ENCODE measurements around the gene HBS1L. TPM values are rescaled to one million over a fixed set of nuclear protein-coding genes. Genes with fewer than 3 reads are reported as not detected.

HBS1L gene
- total and polyA plus RNA-seq, 2 of the 4 experiments (the other 2 are of a cell fraction) = 45.1 to 120 TPM

DNA sequence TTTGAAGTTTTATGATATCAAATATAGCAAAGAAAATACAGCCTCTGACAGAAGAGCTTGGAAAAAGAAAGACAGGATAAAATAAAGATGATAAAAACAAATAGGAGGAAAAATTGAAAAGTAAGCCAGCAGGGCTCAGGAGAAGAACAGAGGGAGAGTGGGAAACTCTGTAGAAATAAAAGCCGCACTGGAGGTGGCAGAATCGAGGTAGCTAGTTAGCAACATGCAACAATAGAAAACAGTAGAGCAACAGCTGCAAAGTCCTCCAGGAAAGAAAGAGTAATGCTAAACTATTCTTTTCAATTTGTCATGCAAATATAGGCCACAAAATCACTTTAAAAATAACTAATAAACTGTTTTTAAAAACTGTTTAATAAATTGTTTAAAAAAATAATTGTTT lies 28.8 kb downstream of the HBS1L start:
- no peak overlapping the region for H2AK5ac ChIP-seq (ENCODE audit: low read depth, low read length)
- H4K91ac ChIP-seq (ENCODE audit: insufficient read depth, low read depth, low read length) = no peak overlapping the region
- TF ChIP-seq, protein P1, sequence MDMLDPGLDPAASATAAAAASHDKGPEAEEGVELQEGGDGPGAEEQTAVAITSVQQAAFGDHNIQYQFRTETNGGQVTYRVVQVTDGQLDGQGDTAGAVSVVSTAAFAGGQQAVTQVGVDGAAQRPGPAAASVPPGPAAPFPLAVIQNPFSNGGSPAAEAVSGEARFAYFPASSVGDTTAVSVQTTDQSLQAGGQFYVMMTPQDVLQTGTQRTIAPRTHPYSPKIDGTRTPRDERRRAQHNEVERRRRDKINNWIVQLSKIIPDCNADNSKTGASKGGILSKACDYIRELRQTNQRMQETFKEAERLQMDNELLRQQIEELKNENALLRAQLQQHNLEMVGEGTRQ (IDR thresholded peaks at IDR 0.05; ENCODE audit: low read depth, low read length) = no peak
- TF ChIP-seq FOS (IDR thresholded peaks at IDR 0.05; ENCODE audit: low read depth, low read length) (no peak), RAD21 (IDR thresholded peaks at IDR 0.05; ENCODE audit: low read length) (no peak), BHLHE40 (IDR thresholded peaks at IDR 0.05; ENCODE audit: low read depth, low read length) (no peak), SMC3 (IDR thresholded peaks at IDR 0.05; ENCODE audit: low read depth, low read length) (no peak), CHD1 (IDR thresholded peaks at IDR 0.05; ENCODE audit: low read depth, low read length) (no peak), POLR2A (IDR thresholded peaks at IDR 0.05; ENCODE audit: low read depth, low read length) (no peak), MXI1 (IDR thresholded peaks at IDR 0.05; ENCODE audit: borderline replicate concordance, low read depth, low read length) (no peak), MAZ (IDR thresholded peaks at IDR 0.05; ENCODE audit: borderline replicate concordance, low read depth, low read length) (no peak), RCOR1 (IDR thresholded peaks at IDR 0.05; ENCODE audit: insufficient replicate concordance, low read length) (no peak), MAFK (IDR thresholded peaks at IDR 0.05; ENCODE audit: low read depth, low read length) (no peak), RFX5 (IDR thresholded peaks at IDR 0.05; ENCODE audit: low read depth, low read length) (no peak), CEBPB (IDR thresholded peaks at IDR 0.05; ENCODE audit: low read depth, low read length) (no peak), NFE2L2 (IDR thresholded peaks at IDR 0.05; ENCODE audit: low read depth, low read length) (no peak)
- TF ChIP-seq, protein P2, sequence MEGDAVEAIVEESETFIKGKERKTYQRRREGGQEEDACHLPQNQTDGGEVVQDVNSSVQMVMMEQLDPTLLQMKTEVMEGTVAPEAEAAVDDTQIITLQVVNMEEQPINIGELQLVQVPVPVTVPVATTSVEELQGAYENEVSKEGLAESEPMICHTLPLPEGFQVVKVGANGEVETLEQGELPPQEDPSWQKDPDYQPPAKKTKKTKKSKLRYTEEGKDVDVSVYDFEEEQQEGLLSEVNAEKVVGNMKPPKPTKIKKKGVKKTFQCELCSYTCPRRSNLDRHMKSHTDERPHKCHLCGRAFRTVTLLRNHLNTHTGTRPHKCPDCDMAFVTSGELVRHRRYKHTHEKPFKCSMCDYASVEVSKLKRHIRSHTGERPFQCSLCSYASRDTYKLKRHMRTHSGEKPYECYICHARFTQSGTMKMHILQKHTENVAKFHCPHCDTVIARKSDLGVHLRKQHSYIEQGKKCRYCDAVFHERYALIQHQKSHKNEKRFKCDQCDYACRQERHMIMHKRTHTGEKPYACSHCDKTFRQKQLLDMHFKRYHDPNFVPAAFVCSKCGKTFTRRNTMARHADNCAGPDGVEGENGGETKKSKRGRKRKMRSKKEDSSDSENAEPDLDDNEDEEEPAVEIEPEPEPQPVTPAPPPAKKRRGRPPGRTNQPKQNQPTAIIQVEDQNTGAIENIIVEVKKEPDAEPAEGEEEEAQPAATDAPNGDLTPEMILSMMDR (conservative IDR thresholded peaks at IDR 0.05; ENCODE audit: low read depth, low read length) = no peak
- TF ChIP-seq, protein P3, sequence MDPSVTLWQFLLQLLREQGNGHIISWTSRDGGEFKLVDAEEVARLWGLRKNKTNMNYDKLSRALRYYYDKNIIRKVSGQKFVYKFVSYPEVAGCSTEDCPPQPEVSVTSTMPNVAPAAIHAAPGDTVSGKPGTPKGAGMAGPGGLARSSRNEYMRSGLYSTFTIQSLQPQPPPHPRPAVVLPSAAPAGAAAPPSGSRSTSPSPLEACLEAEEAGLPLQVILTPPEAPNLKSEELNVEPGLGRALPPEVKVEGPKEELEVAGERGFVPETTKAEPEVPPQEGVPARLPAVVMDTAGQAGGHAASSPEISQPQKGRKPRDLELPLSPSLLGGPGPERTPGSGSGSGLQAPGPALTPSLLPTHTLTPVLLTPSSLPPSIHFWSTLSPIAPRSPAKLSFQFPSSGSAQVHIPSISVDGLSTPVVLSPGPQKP (IDR thresholded peaks at IDR 0.05; ENCODE audit: borderline replicate concordance, low read depth, low read length) = no peak
- no peak overlapping the region for H3K4me2 ChIP-seq (ENCODE audit: low read depth, low read length)
- no peak overlapping the region for H2BK20ac ChIP-seq (ENCODE audit: low read depth, low read length)
- no TSS peak for BruUV-seq (replicated peaks)
- H3K4me3 ChIP-seq (ENCODE audit: insufficient read depth, low read depth, low read length) = no peak overlapping the region
- H3K23ac ChIP-seq (ENCODE audit: low read depth, low read length) = no peak overlapping the region
- ATAC-seq (ENCODE audit: low read depth) (no peak), DNase-seq (no peak)
- CTCF ChIA-PET = no interaction called here
- POLR2A ChIA-PET (ENCODE audit: unreplicated experiment) = no interaction called here
- H2BK15ac ChIP-seq (ENCODE audit: low read depth, low read length) = no peak overlapping the region
- H2BK120ac ChIP-seq (ENCODE audit: low read depth, low read length) = no peak overlapping the region
- dilution Hi-C loops (cut with HindIII; ENCODE audit: low sequenced_read_pairs, unreplicated experiment) = no loop called here
- H3K9me3 ChIP-seq (ENCODE audit: control insufficient read depth, insufficient read depth, low read length) = no peaks in the 10 kb centered on the region
- WGBS, 2 experiments (ENCODE audit: extremely low coverage in 2 of 2, insufficient read length in 1 of 2) = no CpG with 5 or more reads among the region's 2 CpGs
- peaks cover 13 to 25% of the 10 kb centered on the region in 2 experiments; a peak in 3 of 4 replicates for H3K79me1 ChIP-seq (ENCODE audit: low read depth in 1 of 2, low read length in 2 of 2)
- H4K8ac ChIP-seq (ENCODE audit: low read depth in 2 of 2, low read length in 2 of 2) = no peak overlapping the region
- 0 out of 2 replicates have a peak, but pooled peaks cover 3% of the 10 kb centered on the region for H4K20me1 ChIP-seq (ENCODE audit: insufficient read depth, low read length)
- no peak overlapping the region for H3K14ac ChIP-seq (replicated peaks; ENCODE audit: low read depth, low read length)
- peaks cover 2% of the 10 kb centered on the region; the same call in 1 of the 2 replicates for H3K36me3 ChIP-seq (ENCODE audit: control insufficient read depth, insufficient read depth, low read length)
- H3K4ac ChIP-seq (ENCODE audit: low read depth, low read length) = no peak overlapping the region
- H3K18ac ChIP-seq (ENCODE audit: low read depth, low read length) = no peak overlapping the region
- H3K27me3 ChIP-seq (ENCODE audit: control insufficient read depth, insufficient read depth, low read length) = no peaks in the 10 kb centered on the region
- no peaks in the 10 kb centered on the region for H3K9me1 ChIP-seq (ENCODE audit: insufficient read depth, low read length)
- no peak overlapping the region for H2AK9ac ChIP-seq (replicated peaks; ENCODE audit: low read depth, low read length, poor library complexity)
- H4K5ac ChIP-seq (ENCODE audit: low read depth, low read length) = no peak overlapping the region
- no peak overlapping the region for H2BK5ac ChIP-seq (ENCODE audit: low read depth, low read length, poor library complexity, severe bottlenecking)
- no peaks in the 10 kb centered on the region for H3K4me1 ChIP-seq (ENCODE audit: control insufficient read depth, insufficient read depth, low read length)
- no peak overlapping the region for H3K56ac ChIP-seq (ENCODE audit: extremely low read depth, insufficient read depth, low read length)
- H2AFZ ChIP-seq (replicated peaks; ENCODE audit: low read length, poor library complexity) = no peak overlapping the region
- in situ Hi-C loops (cut with MboI; ENCODE audit: low sequenced_read_pairs) = no loop called here
- no peak overlapping the region for H3K9ac ChIP-seq (ENCODE audit: low read depth, low read length)
- no peak overlapping the region for H3K27ac ChIP-seq (ENCODE audit: insufficient read depth, low read length)
- intact Hi-C loops (cut with micrococcal nuclease) = no loop called here

Data from IMR-90 (cell line).